Hepatocyte (in vitro differentiated cells): ENCODE results near the gene SYN1.

Experiments
- EZH2 ChIP-seq: fragments of 200-600 bp; sonication (generic); IDR thresholded peaks from 2 replicates; pipeline ENCODE4 v1.6.1; 2016; ENCODE audit warnings: antibody characterized with exemption, mild to moderate bottlenecking, borderline replicate concordance
- EZH2phosphoT487 ChIP-seq: fragments of 200-600 bp; sonication (generic); IDR thresholded peaks from one replicate; pipeline ENCODE4 v1.6.1; 2018; ENCODE audit warnings: antibody characterized with exemption, mild to moderate bottlenecking, low read depth, moderate library complexity; ENCODE audit not compliant: unreplicated experiment, severe bottlenecking
- TF ChIP-seq, protein P1 (sequence below): fragments of 200-600 bp; sonication (generic); IDR thresholded peaks from 2 replicates; pipeline ENCODE4 v1.5.1; 2016; ENCODE audit warnings: antibody characterized with exemption, mild to moderate bottlenecking; ENCODE audit not compliant: poor library complexity

- TF ChIP-seq, protein P1, sequence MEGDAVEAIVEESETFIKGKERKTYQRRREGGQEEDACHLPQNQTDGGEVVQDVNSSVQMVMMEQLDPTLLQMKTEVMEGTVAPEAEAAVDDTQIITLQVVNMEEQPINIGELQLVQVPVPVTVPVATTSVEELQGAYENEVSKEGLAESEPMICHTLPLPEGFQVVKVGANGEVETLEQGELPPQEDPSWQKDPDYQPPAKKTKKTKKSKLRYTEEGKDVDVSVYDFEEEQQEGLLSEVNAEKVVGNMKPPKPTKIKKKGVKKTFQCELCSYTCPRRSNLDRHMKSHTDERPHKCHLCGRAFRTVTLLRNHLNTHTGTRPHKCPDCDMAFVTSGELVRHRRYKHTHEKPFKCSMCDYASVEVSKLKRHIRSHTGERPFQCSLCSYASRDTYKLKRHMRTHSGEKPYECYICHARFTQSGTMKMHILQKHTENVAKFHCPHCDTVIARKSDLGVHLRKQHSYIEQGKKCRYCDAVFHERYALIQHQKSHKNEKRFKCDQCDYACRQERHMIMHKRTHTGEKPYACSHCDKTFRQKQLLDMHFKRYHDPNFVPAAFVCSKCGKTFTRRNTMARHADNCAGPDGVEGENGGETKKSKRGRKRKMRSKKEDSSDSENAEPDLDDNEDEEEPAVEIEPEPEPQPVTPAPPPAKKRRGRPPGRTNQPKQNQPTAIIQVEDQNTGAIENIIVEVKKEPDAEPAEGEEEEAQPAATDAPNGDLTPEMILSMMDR, result no peak
- no peak for TF ChIP-seq EZH2
- no peak for TF ChIP-seq EZH2phosphoT487
Observed at GRCh38 chrX:47563801-47564315, 55.8 kb downstream of the SYN1 start.
